HepG2 (cell line): ENCODE results near the gene FAM209B. TPM values are rescaled to one million over a fixed set of nuclear protein-coding genes. Genes with fewer than 3 reads are reported as not detected.

ENCODE experiments used
- ATAC-seq: fragments of 200-7000 bp; cut with Tn5 transposase; 3 replicates; pipeline ENCODE4 v1.9.1; 2020; ENCODE audit warnings: mild to moderate bottlenecking, moderate library complexity
- BruUV-seq: library from RNA; stranded (reverse); fragments of 400-500 nt; replicated peaks from 2 replicates; lab custom pipeline; 2021; lab: Mats Ljungman, UMichigan
- CTCF ChIA-PET: fragments of 300-600 bp; formaldehyde crosslinking; extraction: SDS; loops from one replicate; lab custom pipeline; 2021; ENCODE audit warnings: low total read pairs, inconsistent platforms, low intra/inter-chr PET ratio; lab: Yijun Ruan, JAX
- POLR2A ChIA-PET: fragments of 350-600 bp; sonication (Branson Sonifier 250); formaldehyde crosslinking; loops from one replicate; lab custom pipeline; 2020; ENCODE audit warnings: antibody characterized with exemption, inconsistent platforms; lab: Yijun Ruan, JAX
- DNase-seq: peaks from one replicate; pipeline ENCODE4 v3.0.0-alpha.2; 2015; ENCODE audit warnings: low spot score
- FAIRE-seq: peaks from 3 replicates; lab custom pipeline; 2011; peaks lifted over from hg19 to GRCh38; lab: Jason Lieb, UNC
- H2AFZ ChIP-seq: one replicate; pipeline ENCODE4 v1.6.1; 2011; ENCODE audit warnings: low read length, inconsistent platforms
- H3K27ac ChIP-seq: fragments of 300-600 bp; 3 replicates; pipeline ENCODE4 v1.8.0; 2011; ENCODE audit warnings: mixed run types, mild to moderate bottlenecking, mixed read lengths, low read length, inconsistent platforms; ENCODE audit not compliant: insufficient read depth; ENCODE audit errors: extremely low read length
- H3K27me3 ChIP-seq, 2 experiments: fragments of 200-600 bp in 1 of 2; 2 replicates in 1 of 2; 3 replicates in 1 of 2; pipeline versions ENCODE4 v1.6.0 to v1.8.0; 2011; ENCODE audit warnings: low read length in 2 of 2, mild to moderate bottlenecking in 2 of 2, moderate library complexity in 2 of 2, inconsistent platforms in 1 of 2; ENCODE audit not compliant: insufficient read depth in 2 of 2, control insufficient read depth in 1 of 2
- H3K36me3 ChIP-seq, 2 experiments: fragments of 200-600 bp in 1 of 2; replicated peaks in 1 of 2; 2 replicates in 1 of 2; 3 replicates in 1 of 2; pipeline versions ENCODE4 v1.5.1 to v1.8.0; 2011; ENCODE audit warnings: low read length in 2 of 2, inconsistent platforms in 1 of 2; ENCODE audit not compliant: insufficient read depth in 2 of 2, control insufficient read depth in 1 of 2
- H3K4me1 ChIP-seq: 2 replicates; pipeline ENCODE4 v1.5.1; 2012; ENCODE audit warnings: low read length, inconsistent platforms; ENCODE audit not compliant: insufficient read depth
- H3K4me2 ChIP-seq: 2 replicates; pipeline ENCODE4 v1.6.0; 2011; ENCODE audit warnings: low read depth, low read length, inconsistent platforms
- H3K4me3 ChIP-seq, 3 experiments: fragments of 200-600 bp in 1 of 3; sonication (generic), shearing (Covaris generic) in 1 of 3; replicated peaks in 1 of 3; 2 replicates each; pipeline ENCODE4 v1.5.1; 2011 to 2016; ENCODE audit warnings: low read length in 3 of 3, inconsistent platforms in 2 of 3, low read depth in 2 of 3, mild to moderate bottlenecking in 2 of 3, control low read depth in 1 of 3, mixed read lengths in 1 of 3; ENCODE audit not compliant: insufficient read depth in 1 of 3
- H3K79me2 ChIP-seq: one replicate; pipeline ENCODE4 v1.6.1; 2011; ENCODE audit warnings: low read length, inconsistent platforms; ENCODE audit not compliant: insufficient read depth
- H3K9ac ChIP-seq: 2 replicates; pipeline ENCODE4 v1.6.0; 2011; ENCODE audit warnings: mild to moderate bottlenecking, low read depth, low read length, inconsistent platforms; ENCODE audit not compliant: insufficient read depth
- H3K9me3 ChIP-seq: 2 replicates; pipeline ENCODE4 v1.5.1; 2012; ENCODE audit warnings: mild to moderate bottlenecking, low read length
- H4K20me1 ChIP-seq: 2 replicates; pipeline ENCODE4 v1.6.0; 2011; ENCODE audit warnings: inconsistent platforms, mild to moderate bottlenecking, low read length, moderate library complexity; ENCODE audit not compliant: insufficient read depth
- ARID5B ChIP-seq: IDR thresholded peaks from 2 replicates; pipeline ENCODE4 v1.4.0; 2020; ENCODE audit warnings: mild to moderate bottlenecking, missing genetic modification reagents
- CERS6 ChIP-seq: sonication (generic); formaldehyde crosslinking; IDR thresholded peaks from 2 replicates; pipeline ENCODE4 v1.5.0; 2020; ENCODE audit warnings: missing genetic modification reagents
- E2F2 ChIP-seq: sonication (generic); formaldehyde crosslinking; IDR thresholded peaks from 2 replicates; pipeline ENCODE4 v1.4.0; 2020; ENCODE audit warnings: missing genetic modification reagents, borderline replicate concordance
- EP300 ChIP-seq, 3 experiments: sonication (generic) in 1 of 3; formaldehyde crosslinking in 1 of 3; IDR thresholded peaks; 2 replicates each; pipeline versions ENCODE4 v1.5.1 to v1.6.1; 2011 to 2020; ENCODE audit warnings: low read depth in 2 of 3, low read length in 2 of 3, borderline replicate concordance in 1 of 3, improper control_type of control experiment in 1 of 3, mild to moderate bottlenecking in 1 of 3, missing genetic modification reagents in 1 of 3, moderate library complexity in 1 of 3
- FOXO1 ChIP-seq: sonication (generic); formaldehyde crosslinking; IDR thresholded peaks from 2 replicates; pipeline ENCODE4 v1.4.0; 2020; ENCODE audit warnings: missing genetic modification reagents
- MLXIP ChIP-seq: sonication (generic); formaldehyde crosslinking; IDR thresholded peaks from 2 replicates; pipeline ENCODE4 v1.9.0; 2021; ENCODE audit warnings: missing genetic modification reagents, borderline replicate concordance
- NR3C1 ChIP-seq: sonication (generic); formaldehyde crosslinking; IDR thresholded peaks from 2 replicates; pipeline ENCODE4 v1.4.0; 2020; ENCODE audit warnings: missing genetic modification reagents
- PITX1 ChIP-seq: sonication (generic); formaldehyde crosslinking; IDR thresholded peaks from 2 replicates; pipeline ENCODE4 v1.5.1; 2020; ENCODE audit warnings: mild to moderate bottlenecking, missing genetic modification reagents
- ZNF383 ChIP-seq: sonication (generic); formaldehyde crosslinking; IDR thresholded peaks from 2 replicates; pipeline ENCODE4 v1.4.0; 2020; ENCODE audit warnings: missing genetic modification reagents, mild to moderate bottlenecking, borderline replicate concordance
- ZNF761 ChIP-seq: sonication (generic); formaldehyde crosslinking; conservative IDR thresholded peaks from 2 replicates; pipeline ENCODE4 v1.4.0; 2020; ENCODE audit warnings: mild to moderate bottlenecking, missing genetic modification reagents
- WGBS: methylation state at CpG from one replicate; pipeline ENCODE4 v1.1.6; 2017; ENCODE audit warnings: low lambda C conversion rate; 5-methylcytosine and 5-hydroxymethylcytosine counted together
- in situ Hi-C: cut with HindIII; loops from 2 replicates; pipeline ENCODE4 v1.10.0; 2017; ENCODE audit warnings: low pct_unique_long_range_greater_than_20kb; ENCODE audit not compliant: extremely low pct_ligation_motif_present
- intact Hi-C: fragments of 100-400 bp; cut with micrococcal nuclease; formaldehyde crosslinking; loops from one replicate; pipeline ENCODE4 v1.10.0; 2022; ENCODE audit not compliant: unreplicated experiment
- polyA plus RNA-seq, 8 experiments: library from polyadenylated mRNA; depleted of rRNA in 3 of 8; stranded (reverse) in 7 of 8; unstranded in 1 of 8; fragments of >200 nt; fragmentation: Illumina TruSeq in 4 of 8; extraction: Trizol in 4 of 8; gene quantifications; 2 replicates each; pipeline versions ENCODE4 v1.2.1 to v1.2.3, GENCODE V29; 2011 to 2016; ENCODE audit warnings: low read depth in 4 of 8, missing spikeins in 1 of 8, mixed read lengths in 1 of 8; ENCODE audit not compliant: insufficient read depth in 1 of 8
- total RNA-seq, 5 experiments: library from RNA; depleted of rRNA; stranded (reverse); fragments of >200 nt; fragmentation: Illumina TruSeq; extraction: Trizol; gene quantifications; 2 replicates each; pipeline ENCODE4 v1.2.3, GENCODE V29; 2016; ENCODE audit warnings: low read depth in 1 of 5

Gene FAM209B
- total and polyA plus RNA-seq, 2 of the 13 experiments (the other 11 are each of a cell fraction or from before 2014, with no cell fraction given): 0.24 to 0.42 TPM

GRCh38 chr20:56518721-56519398 lies 14.2 kb upstream of the FAM209B start:
- H3K9me3 ChIP-seq: peaks cover 16% of the 10 kb centered on the region; the same call in 1 of the 2 replicates
- intact Hi-C loops (no loop called here), in situ Hi-C loops (no loop called here)
- H3K4me2 ChIP-seq: no peak overlapping the region
- ChIA-PET CTCF (no interaction called here), POLR2A (no interaction called here)
- ATAC-seq (no peak), FAIRE-seq (no peak), DNase-seq (no peak)
- TF ChIP-seq FOXO1 (CRISPR knock-in tag): no peak
- no peak for TF ChIP-seq NR3C1 (CRISPR knock-in tag)
- TF ChIP-seq CERS6 (CRISPR knock-in tag): no peak
- TF ChIP-seq ZNF383 (CRISPR knock-in tag): no peak
- no peak for TF ChIP-seq EP300 (IDR thresholded peaks at IDR 0.05; ENCODE audit: low read depth in 2 of 2, low read length in 2 of 2)
- no peak for TF ChIP-seq EP300 (CRISPR knock-in tag; IDR thresholded peaks at IDR 0.05; ENCODE audit: borderline replicate concordance)
- no peak for TF ChIP-seq ARID5B (CRISPR knock-in tag)
- no peak for TF ChIP-seq E2F2 (CRISPR knock-in tag)
- TF ChIP-seq ZNF761 (CRISPR knock-in tag): no peak
- no peak for TF ChIP-seq PITX1 (CRISPR knock-in tag)
- no peak for TF ChIP-seq MLXIP
- no peak overlapping the region for H3K9ac ChIP-seq
- 98% methylated on average over 10 of the region's 10 CpGs for WGBS
- no peaks in the 10 kb centered on the region for H3K27me3 ChIP-seq
- H3K36me3 ChIP-seq: peaks cover 28 to 54% of the 10 kb centered on the region in 2 experiments; a peak in 4 of 5 replicates
- no peaks in the 10 kb centered on the region for H3K4me1 ChIP-seq
- H3K4me3 ChIP-seq: no peak overlapping the region
- H2AFZ ChIP-seq: no peak overlapping the region
- no peaks in the 10 kb centered on the region for H4K20me1 ChIP-seq
- BruUV-seq: no TSS peak
- no peak overlapping the region for H3K27ac ChIP-seq
- no peaks in the 10 kb centered on the region for H3K79me2 ChIP-seq
